ENCODE measurements around the gene C2CD3. TPM values are rescaled to one million over a fixed set of nuclear protein-coding genes. Genes with fewer than 3 reads are reported as not detected.

Gene C2CD3
- total RNA-seq, 2 experiments from 2014 or later = 24.9 to 25.3 TPM

DNA sequence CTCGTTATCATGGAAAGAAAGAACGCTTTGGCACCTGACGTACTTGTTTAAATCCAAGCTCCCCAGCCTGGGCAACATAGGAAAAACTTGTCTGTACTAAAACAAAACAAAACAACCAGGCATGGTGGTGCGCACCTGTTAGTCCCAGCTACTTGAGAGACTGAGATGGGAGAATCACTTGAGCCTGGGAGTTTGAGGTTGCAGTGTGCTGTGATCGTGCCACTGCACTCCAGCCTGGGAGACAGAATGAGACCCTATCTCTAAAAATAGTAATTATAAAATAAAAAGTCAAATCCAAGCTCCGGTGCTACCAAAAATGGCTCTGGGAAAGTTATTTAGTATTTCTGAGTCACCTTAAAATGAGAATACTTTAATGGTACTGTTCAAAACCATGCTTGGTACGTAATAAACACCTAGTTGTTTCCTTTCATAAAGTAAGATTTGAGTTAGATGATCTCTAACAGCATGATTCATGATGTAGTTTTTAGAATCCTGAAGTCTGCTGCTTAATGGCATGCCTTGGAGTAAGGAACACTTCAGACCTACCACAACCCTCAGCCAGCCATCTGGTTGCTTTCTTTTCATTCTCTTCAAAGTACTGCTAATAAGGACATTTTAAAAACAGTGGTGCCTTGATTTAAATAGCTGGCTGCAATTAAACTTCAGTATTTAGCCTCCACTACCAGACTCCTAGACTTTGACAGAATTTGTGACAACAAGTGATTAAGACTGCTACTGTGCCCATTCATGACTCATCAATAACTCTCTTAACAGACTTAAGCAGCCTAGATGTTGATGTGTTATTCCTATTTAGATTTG lies 8.6 kb upstream of the C2CD3 start:
- Mint-ChIP-seq H3K4me1 (peaks cover 21% of the 10 kb centered on the region), H3K36me3 (peaks cover 17% of the 10 kb centered on the region), H3K9me3 (no peaks in the 10 kb centered on the region), H3K27ac (no peak overlapping the region), H3K4me3 (no peak overlapping the region), H3K27me3 (no peaks in the 10 kb centered on the region)
- no peak for DNase-seq

DNA sequence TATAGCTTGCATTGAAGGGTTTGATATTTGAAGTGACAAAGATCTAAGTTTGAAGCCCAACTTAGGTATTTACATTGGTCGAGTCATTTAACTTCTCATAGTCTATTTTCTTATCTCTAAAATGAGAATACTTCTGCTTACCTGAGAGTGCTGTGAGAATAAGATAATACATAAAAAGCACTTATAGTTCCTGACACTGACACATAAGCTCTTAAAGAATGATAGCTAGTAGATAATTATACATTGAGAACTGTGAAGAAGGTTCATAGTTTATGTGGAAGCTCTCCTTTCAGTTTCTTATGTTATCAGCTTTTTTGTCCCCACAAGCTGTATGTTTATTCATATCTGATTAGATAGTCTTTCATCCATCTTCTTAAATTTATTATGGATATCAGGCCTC lies 5.1 kb upstream of the C2CD3 start:
- no peak overlapping the region for H3K4me3 Mint-ChIP-seq
- H3K27me3 Mint-ChIP-seq = no peaks in the 10 kb centered on the region
- no peaks in the 10 kb centered on the region for H3K9me3 Mint-ChIP-seq
- no peak for DNase-seq
- H3K4me1 Mint-ChIP-seq = peaks cover 17% of the 10 kb centered on the region
- no peak overlapping the region for H3K27ac Mint-ChIP-seq
- H3K36me3 Mint-ChIP-seq = peaks cover 15% of the 10 kb centered on the region

GRCh38 chr11:74171997-74172396 lies 1.2 kb upstream of the C2CD3 start:
- H3K4me3 Mint-ChIP-seq = no peak overlapping the region
- DNase-seq = no peak
- H3K27me3 Mint-ChIP-seq = no peaks in the 10 kb centered on the region
- peaks cover 13% of the 10 kb centered on the region for H3K4me1 Mint-ChIP-seq
- H3K27ac Mint-ChIP-seq = no peak overlapping the region
- no peaks in the 10 kb centered on the region for H3K9me3 Mint-ChIP-seq
- peaks cover 17% of the 10 kb centered on the region for H3K36me3 Mint-ChIP-seq

DNA sequence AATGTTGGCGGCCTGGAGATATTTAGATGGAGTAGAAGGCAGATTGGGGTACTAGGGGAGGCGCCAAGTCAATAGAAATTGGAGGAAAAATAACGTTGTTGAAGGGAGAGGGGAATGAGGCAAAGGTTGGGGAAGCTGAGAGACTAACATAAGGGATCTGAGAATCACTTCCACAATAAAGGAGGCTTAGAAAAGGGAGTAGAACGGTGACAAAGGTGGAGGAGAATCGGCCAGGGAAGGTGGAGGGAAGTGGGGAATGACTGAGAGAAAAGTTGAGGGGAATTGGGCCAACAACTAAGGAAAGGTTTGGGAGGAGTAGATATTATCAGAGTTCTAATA lies 797 bp upstream of the C2CD3 start:
- Mint-ChIP-seq H3K27me3 (no peaks in the 10 kb centered on the region), H3K27ac (no peak overlapping the region), H3K4me3 (no peak overlapping the region), H3K36me3 (peaks cover 20% of the 10 kb centered on the region), H3K4me1 (peaks cover 16% of the 10 kb centered on the region), H3K9me3 (no peaks in the 10 kb centered on the region)
- DNase-seq = no peak

GRCh38 chr11:74169738-74170458 lies 904 bp downstream of the C2CD3 start:
- Mint-ChIP-seq H3K27me3 (no peaks in the 10 kb centered on the region), H3K27ac (no peak overlapping the region), H3K36me3 (peaks cover 24% of the 10 kb centered on the region), H3K4me3 (no peak overlapping the region), H3K9me3 (no peaks in the 10 kb centered on the region), H3K4me1 (peaks cover 16% of the 10 kb centered on the region)
- no peak for DNase-seq

DNA sequence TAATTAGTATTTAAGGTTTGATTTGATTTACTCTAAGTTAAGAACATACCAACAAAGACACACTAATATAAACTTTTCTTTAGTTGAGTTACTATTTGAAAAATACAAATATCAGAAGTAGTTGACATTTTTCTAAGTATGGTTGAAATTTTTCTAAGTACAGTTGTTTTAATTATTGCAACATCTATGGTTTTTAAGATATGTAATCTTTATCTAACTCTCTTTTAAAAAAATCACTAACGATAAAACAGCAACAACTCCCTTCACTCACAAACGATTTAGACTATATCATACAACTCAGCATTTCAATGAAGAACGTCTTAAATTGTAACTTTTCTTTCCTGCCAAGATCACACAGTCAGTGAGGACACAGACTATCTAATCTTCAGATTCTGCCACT lies 2.0 kb downstream of the C2CD3 start:
- Mint-ChIP-seq H3K4me3 (peak overlapping the region; percentile 11), H3K4me1 (peaks cover 9% of the 10 kb centered on the region), H3K27me3 (no peaks in the 10 kb centered on the region), H3K9me3 (no peaks in the 10 kb centered on the region), H3K27ac (no peak overlapping the region), H3K36me3 (peaks cover 20% of the 10 kb centered on the region)
- no peak for DNase-seq

DNA sequence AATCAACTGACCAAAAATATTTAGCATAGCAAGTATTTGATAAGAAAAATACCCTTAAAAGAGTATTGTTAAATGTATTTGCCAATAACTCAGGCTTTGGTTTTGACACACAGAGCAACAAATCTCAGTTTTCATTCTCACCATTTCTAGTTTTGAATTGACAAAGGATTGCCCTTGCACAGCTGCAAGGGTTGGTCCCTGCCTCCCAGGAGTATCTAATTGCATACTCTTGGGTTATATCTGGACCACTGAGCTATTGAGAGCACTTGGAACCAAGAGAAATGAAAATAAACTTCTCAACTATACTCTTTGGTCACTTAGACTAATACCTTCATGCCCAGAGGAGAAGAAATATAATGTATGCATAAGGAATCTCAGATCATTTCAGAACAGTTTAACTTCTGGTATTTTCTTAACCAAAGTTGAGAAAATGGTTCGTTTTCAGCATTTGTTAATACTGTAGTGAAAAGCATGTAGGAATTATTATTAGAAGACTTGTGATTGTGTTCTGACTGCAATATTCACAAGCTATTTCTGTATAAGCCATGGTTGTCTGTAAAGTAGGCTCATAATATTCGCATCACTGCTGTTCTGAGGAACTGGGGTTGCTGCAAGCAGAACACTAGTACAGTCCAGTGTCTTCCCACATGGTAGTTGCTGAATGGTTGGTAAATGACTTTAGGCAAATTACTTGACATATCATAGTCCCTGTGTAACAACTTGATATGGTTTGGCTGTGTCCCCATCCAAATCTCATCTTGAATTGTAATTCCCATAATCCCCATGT lies 7.9 kb downstream of the C2CD3 start:
- no peak overlapping the region for H3K27ac Mint-ChIP-seq
- peaks cover 31% of the 10 kb centered on the region for H3K36me3 Mint-ChIP-seq
- H3K4me3 Mint-ChIP-seq = no peak overlapping the region
- no peak for DNase-seq
- no peaks in the 10 kb centered on the region for H3K9me3 Mint-ChIP-seq
- peaks cover 19% of the 10 kb centered on the region for H3K4me1 Mint-ChIP-seq
- no peaks in the 10 kb centered on the region for H3K27me3 Mint-ChIP-seq

GRCh38 chr11:74159642-74160041 lies 11.2 kb downstream of the C2CD3 start:
- Mint-ChIP-seq H3K36me3 (peaks cover 31% of the 10 kb centered on the region), H3K4me1 (peaks cover 20% of the 10 kb centered on the region), H3K4me3 (no peak overlapping the region), H3K27me3 (no peaks in the 10 kb centered on the region), H3K9me3 (no peaks in the 10 kb centered on the region), H3K27ac (no peak overlapping the region)
- no peak for DNase-seq

DNA sequence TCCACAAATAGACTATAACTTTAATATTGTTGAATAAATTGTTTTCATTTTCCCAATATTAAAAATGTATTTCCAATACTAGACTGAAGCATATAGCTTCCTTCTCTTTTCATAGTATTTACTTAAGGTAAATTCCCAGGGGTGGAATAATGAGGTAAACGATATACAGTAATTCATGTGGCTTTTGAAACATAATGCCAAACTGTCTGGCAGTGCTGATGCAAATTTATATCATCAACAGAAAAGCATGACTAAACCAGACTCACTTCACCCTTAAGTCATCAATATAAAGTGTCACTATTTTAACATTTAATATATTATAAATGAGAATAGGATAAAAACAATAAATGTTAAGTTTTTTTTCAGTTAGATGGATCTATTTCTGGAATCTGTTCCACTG lies 13.6 kb downstream of the C2CD3 start:
- H3K27ac Mint-ChIP-seq = no peak overlapping the region
- peaks cover 3% of the 10 kb centered on the region for H3K9me3 Mint-ChIP-seq
- H3K27me3 Mint-ChIP-seq = no peaks in the 10 kb centered on the region

GRCh38 chr11:74154620-74155281 lies 16.1 kb downstream of the C2CD3 start:
- H3K4me1 Mint-ChIP-seq = peaks cover 15% of the 10 kb centered on the region
- H3K27me3 Mint-ChIP-seq = no peaks in the 10 kb centered on the region
- H3K36me3 Mint-ChIP-seq = peaks cover 34% of the 10 kb centered on the region
- H3K9me3 Mint-ChIP-seq = peaks cover 3% of the 10 kb centered on the region
- no peak overlapping the region for H3K4me3 Mint-ChIP-seq
- no peak overlapping the region for H3K27ac Mint-ChIP-seq
- no peak for DNase-seq

More for the DNA sequence above, 13.6 kb downstream of the C2CD3 start:
- DNase-seq = no peak
- no peak overlapping the region for H3K4me3 Mint-ChIP-seq
- H3K36me3 Mint-ChIP-seq = peaks cover 38% of the 10 kb centered on the region
- H3K4me1 Mint-ChIP-seq = peaks cover 17% of the 10 kb centered on the region

DNA sequence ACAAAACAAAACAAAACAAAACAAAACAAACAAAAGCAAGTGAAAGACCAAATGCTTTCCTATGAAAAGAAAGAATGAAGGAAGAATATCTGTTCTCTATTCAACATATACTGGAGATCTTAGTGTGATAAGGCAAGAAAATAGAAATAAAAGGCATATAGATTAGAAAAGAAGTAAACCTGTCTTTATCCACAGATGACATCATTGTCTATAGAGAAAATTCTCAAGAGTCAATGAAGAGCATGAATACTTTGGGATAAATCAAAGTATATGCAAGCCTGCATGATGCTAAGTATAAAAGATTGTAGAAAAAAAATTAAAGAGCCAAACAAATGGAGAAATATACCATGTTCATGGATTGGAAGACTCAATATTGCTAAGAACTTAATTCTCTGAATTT lies 17.6 kb downstream of the C2CD3 start:
- no peak overlapping the region for H3K27ac Mint-ChIP-seq
- H3K27me3 Mint-ChIP-seq = no peaks in the 10 kb centered on the region
- peaks cover 15% of the 10 kb centered on the region for H3K4me1 Mint-ChIP-seq

GRCh38 chr11:74147199-74147929 lies 23.4 kb downstream of the C2CD3 start:
- no peaks in the 10 kb centered on the region for H3K27me3 Mint-ChIP-seq

More for the DNA sequence above, 17.6 kb downstream of the C2CD3 start:
- H3K36me3 Mint-ChIP-seq = peaks cover 31% of the 10 kb centered on the region
- H3K9me3 Mint-ChIP-seq = peaks cover 3% of the 10 kb centered on the region
- DNase-seq = no peak
- no peak overlapping the region for H3K4me3 Mint-ChIP-seq

GRCh38 chr11:74144592-74144991 lies 26.2 kb downstream of the C2CD3 start:
- H3K36me3 Mint-ChIP-seq = peaks cover 12% of the 10 kb centered on the region
- no peak overlapping the region for H3K27ac Mint-ChIP-seq
- no peaks in the 10 kb centered on the region for H3K9me3 Mint-ChIP-seq
- H3K4me3 Mint-ChIP-seq = no peak overlapping the region
- peaks cover 6% of the 10 kb centered on the region for H3K4me1 Mint-ChIP-seq
- DNase-seq = no peak
- no peaks in the 10 kb centered on the region for H3K27me3 Mint-ChIP-seq

More at GRCh38 chr11:74147199-74147929, 23.4 kb downstream of the C2CD3 start:
- no peak overlapping the region for H3K4me3 Mint-ChIP-seq
- H3K4me1 Mint-ChIP-seq = peaks cover 12% of the 10 kb centered on the region
- H3K36me3 Mint-ChIP-seq = peaks cover 16% of the 10 kb centered on the region
- H3K9me3 Mint-ChIP-seq = no peaks in the 10 kb centered on the region
- H3K27ac Mint-ChIP-seq = no peak overlapping the region
- DNase-seq = no peak

DNA sequence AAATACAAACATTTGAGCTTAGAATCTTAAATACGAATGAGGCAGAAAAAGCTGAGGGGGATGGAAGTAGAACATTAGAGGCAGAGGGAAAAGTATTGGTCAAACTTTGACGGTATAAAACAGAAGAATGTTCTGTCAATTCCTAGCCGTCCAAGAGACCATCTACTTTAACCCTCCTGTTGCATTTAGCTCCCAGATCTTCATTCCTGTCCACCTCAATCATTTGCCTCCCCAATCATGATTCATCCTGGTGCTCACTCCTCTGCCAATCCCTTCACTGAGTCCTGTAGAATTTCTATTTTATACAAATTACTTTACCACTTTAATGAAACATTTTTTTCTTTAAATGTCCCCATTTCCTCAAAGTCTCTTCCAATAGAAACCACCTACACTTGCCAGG lies 28.2 kb downstream of the C2CD3 start:
- Mint-ChIP-seq H3K9me3 (no peaks in the 10 kb centered on the region), H3K4me3 (no peak overlapping the region), H3K27ac (no peak overlapping the region), H3K4me1 (peaks cover 6% of the 10 kb centered on the region), H3K36me3 (peaks cover 19% of the 10 kb centered on the region), H3K27me3 (no peaks in the 10 kb centered on the region)
- DNase-seq = no peak

All from activated naive CD8-positive, alpha-beta T cell treated with anti-CD3 and anti-CD28 coated beads for 36 hours (primary cell).